Panc1 (cell line): ENCODE data around the gene LACTBL1. TPM values are rescaled to one million over a fixed set of nuclear protein-coding genes. Genes with fewer than 3 reads are reported as not detected.
"Not testable (repeated sequence)": the region's sequence is repeated elsewhere in the genome, so short reads cannot be mapped to it uniquely, and the experiment has no call there.

Experiments used
- ATAC-seq: fragments of 200-7000 bp; cut with Tn5 transposase; 2 replicates; pipeline ENCODE4 v1.9.1; 2020; ENCODE audit warnings: mild to moderate bottlenecking, moderate library complexity
- BruUV-seq: library from RNA; stranded (reverse); fragments of 400-500 nt; replicated peaks from 2 replicates; lab custom pipeline; 2021; lab: Mats Ljungman, UMichigan
- CTCF ChIA-PET: fragments of 300-600 bp; sonication (Branson Sonifier 250); formaldehyde crosslinking; loops from one replicate; lab custom pipeline; 2022; ENCODE audit warnings: antibody characterized with exemption; lab: Charles Lee
- POLR2A ChIA-PET: fragments of 300-600 bp; sonication (Branson Sonifier 250); formaldehyde crosslinking; loops from one replicate; lab custom pipeline; 2022; ENCODE audit warnings: antibody characterized with exemption; lab: Charles Lee
- DNase-seq: peaks from one replicate; pipeline ENCODE4 v3.0.0-alpha.2; 2010; ENCODE audit warnings: low read depth, low spot score
- H3K27ac ChIP-seq: 2 replicates; pipeline ENCODE4 v1.5.1; 2011; ENCODE audit warnings: mild to moderate bottlenecking, low read length, inconsistent platforms
- H3K27me3 ChIP-seq: fragments of 200-500 bp; sonication (Bioruptor generic); 2 replicates; pipeline ENCODE4 v1.6.0; 2014; ENCODE audit warnings: low read length, inconsistent platforms; ENCODE audit not compliant: control insufficient read depth, insufficient read depth
- H3K36me3 ChIP-seq: fragments of 200-500 bp; sonication (Bioruptor generic); 2 replicates; pipeline ENCODE4 v1.5.1; 2014; ENCODE audit warnings: inconsistent platforms, mild to moderate bottlenecking, low read length, moderate library complexity; ENCODE audit not compliant: control insufficient read depth, insufficient read depth
- H3K4me1 ChIP-seq: 2 replicates; pipeline ENCODE4 v1.5.1; 2011; ENCODE audit warnings: inconsistent platforms, mild to moderate bottlenecking, low read length, moderate library complexity; ENCODE audit not compliant: control insufficient read depth, insufficient read depth
- H3K4me3 ChIP-seq, 2 experiments: 2 replicates each; pipeline ENCODE4 v1.5.1; 2011 to 2012; ENCODE audit warnings: low read depth in 2 of 2, low read length in 2 of 2, mild to moderate bottlenecking in 2 of 2, inconsistent platforms in 1 of 2, moderate library complexity in 1 of 2
- H3K9me3 ChIP-seq: fragments of 200-500 bp; sonication (Bioruptor generic); 2 replicates; pipeline ENCODE4 v1.5.1; 2014; ENCODE audit warnings: low read depth, mild to moderate bottlenecking, inconsistent platforms, low read length, moderate library complexity; ENCODE audit not compliant: control insufficient read depth, insufficient read depth
- POLR2AphosphoS5 ChIP-seq: IDR thresholded peaks from 2 replicates; pipeline ENCODE4 v1.6.1; 2012; ENCODE audit warnings: mild to moderate bottlenecking, low read depth, low read length, moderate library complexity
- SIN3A ChIP-seq: IDR thresholded peaks from 2 replicates; pipeline ENCODE4 v1.6.1; 2012; ENCODE audit warnings: low read depth, mild to moderate bottlenecking, low read length, moderate library complexity, borderline replicate concordance; ENCODE audit not compliant: insufficient read depth
- TCF7L2 ChIP-seq: IDR thresholded peaks from 2 replicates; pipeline ENCODE4 v1.6.1; 2011; ENCODE audit warnings: mild to moderate bottlenecking, low read depth, low read length, inconsistent platforms
- in situ Hi-C: cut with HindIII; loops from 2 replicates; pipeline ENCODE4 v1.10.0; 2016; ENCODE audit warnings: low sequenced_read_pairs, low pct_unique_long_range_greater_than_20kb
- intact Hi-C: fragments of 100-400 bp; cut with micrococcal nuclease; formaldehyde crosslinking; loops from one replicate; pipeline ENCODE4 v1.10.0; 2022; ENCODE audit not compliant: unreplicated experiment
- total RNA-seq: library from RNA; stranded (reverse); gene quantifications from one replicate; pipeline ENCODE4 v1.2.1, GENCODE V29; 2021; ENCODE audit not compliant: unreplicated experiment
- TF ChIP-seq, protein P1 (sequence below), 2 experiments: IDR thresholded peaks; 2 replicates each; pipeline ENCODE4 v1.6.1; 2011 to 2012; ENCODE audit warnings: low read depth in 2 of 2, control low read depth in 1 of 2, low read length in 1 of 2, mild to moderate bottlenecking in 1 of 2, moderate library complexity in 1 of 2; ENCODE audit not compliant: insufficient read depth in 1 of 2
- TF ChIP-seq, protein P2 (sequence below): fragments of 450-650 bp; IDR thresholded peaks from 2 replicates; pipeline ENCODE4 v1.5.1; 2017; ENCODE audit warnings: mild to moderate bottlenecking

The LACTBL1 gene
- total RNA-seq, 1 experiment from 2014 or later, result not detected

DNA sequence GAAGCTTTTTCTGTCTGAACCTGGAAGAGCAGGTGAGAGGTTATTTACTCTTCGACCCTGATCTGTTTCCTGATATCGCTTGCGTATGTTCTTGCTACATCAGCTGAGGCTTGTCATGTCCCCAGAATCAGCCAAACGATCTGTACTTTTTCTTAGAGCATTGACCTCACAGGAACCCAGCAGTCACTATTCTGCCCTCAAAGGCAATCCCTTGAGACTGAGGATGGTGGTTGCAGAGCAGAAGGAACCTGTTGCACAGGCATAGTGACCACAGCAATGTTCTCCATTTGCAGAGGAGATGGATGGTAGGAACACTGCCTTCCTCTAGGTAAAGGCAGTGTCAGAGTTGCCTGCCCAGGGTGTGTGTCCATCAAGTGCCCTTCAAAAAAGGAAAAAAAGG, 11.3 kb upstream of the LACTBL1 start:
- H3K4me3 ChIP-seq, result no peak overlapping the region
- no peaks in the 10 kb centered on the region for H3K36me3 ChIP-seq
- POLR2A ChIA-PET, result no interaction called here
- CTCF ChIA-PET, result no interaction called here
- in situ Hi-C loops (no loop called here), intact Hi-C loops (no loop called here)
- DNase-seq (no peak), ATAC-seq (no peak)
- H3K27ac ChIP-seq, result no peak overlapping the region
- no peaks in the 10 kb centered on the region for H3K4me1 ChIP-seq
- no TSS peak for BruUV-seq
- no peaks in the 10 kb centered on the region for H3K9me3 ChIP-seq
- no peak for TF ChIP-seq TCF7L2
- TF ChIP-seq, protein P1, sequence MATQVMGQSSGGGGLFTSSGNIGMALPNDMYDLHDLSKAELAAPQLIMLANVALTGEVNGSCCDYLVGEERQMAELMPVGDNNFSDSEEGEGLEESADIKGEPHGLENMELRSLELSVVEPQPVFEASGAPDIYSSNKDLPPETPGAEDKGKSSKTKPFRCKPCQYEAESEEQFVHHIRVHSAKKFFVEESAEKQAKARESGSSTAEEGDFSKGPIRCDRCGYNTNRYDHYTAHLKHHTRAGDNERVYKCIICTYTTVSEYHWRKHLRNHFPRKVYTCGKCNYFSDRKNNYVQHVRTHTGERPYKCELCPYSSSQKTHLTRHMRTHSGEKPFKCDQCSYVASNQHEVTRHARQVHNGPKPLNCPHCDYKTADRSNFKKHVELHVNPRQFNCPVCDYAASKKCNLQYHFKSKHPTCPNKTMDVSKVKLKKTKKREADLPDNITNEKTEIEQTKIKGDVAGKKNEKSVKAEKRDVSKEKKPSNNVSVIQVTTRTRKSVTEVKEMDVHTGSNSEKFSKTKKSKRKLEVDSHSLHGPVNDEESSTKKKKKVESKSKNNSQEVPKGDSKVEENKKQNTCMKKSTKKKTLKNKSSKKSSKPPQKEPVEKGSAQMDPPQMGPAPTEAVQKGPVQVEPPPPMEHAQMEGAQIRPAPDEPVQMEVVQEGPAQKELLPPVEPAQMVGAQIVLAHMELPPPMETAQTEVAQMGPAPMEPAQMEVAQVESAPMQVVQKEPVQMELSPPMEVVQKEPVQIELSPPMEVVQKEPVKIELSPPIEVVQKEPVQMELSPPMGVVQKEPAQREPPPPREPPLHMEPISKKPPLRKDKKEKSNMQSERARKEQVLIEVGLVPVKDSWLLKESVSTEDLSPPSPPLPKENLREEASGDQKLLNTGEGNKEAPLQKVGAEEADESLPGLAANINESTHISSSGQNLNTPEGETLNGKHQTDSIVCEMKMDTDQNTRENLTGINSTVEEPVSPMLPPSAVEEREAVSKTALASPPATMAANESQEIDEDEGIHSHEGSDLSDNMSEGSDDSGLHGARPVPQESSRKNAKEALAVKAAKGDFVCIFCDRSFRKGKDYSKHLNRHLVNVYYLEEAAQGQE (IDR thresholded peaks at IDR 0.05; ENCODE audit: insufficient read depth in 1 of 2, low read depth in 2 of 2, low read length in 1 of 2), result no peak
- no peak for TF ChIP-seq POLR2AphosphoS5
- TF ChIP-seq, protein P2, sequence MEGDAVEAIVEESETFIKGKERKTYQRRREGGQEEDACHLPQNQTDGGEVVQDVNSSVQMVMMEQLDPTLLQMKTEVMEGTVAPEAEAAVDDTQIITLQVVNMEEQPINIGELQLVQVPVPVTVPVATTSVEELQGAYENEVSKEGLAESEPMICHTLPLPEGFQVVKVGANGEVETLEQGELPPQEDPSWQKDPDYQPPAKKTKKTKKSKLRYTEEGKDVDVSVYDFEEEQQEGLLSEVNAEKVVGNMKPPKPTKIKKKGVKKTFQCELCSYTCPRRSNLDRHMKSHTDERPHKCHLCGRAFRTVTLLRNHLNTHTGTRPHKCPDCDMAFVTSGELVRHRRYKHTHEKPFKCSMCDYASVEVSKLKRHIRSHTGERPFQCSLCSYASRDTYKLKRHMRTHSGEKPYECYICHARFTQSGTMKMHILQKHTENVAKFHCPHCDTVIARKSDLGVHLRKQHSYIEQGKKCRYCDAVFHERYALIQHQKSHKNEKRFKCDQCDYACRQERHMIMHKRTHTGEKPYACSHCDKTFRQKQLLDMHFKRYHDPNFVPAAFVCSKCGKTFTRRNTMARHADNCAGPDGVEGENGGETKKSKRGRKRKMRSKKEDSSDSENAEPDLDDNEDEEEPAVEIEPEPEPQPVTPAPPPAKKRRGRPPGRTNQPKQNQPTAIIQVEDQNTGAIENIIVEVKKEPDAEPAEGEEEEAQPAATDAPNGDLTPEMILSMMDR, result no peak
- TF ChIP-seq SIN3A, result no peak
- no peaks in the 10 kb centered on the region for H3K27me3 ChIP-seq

DNA sequence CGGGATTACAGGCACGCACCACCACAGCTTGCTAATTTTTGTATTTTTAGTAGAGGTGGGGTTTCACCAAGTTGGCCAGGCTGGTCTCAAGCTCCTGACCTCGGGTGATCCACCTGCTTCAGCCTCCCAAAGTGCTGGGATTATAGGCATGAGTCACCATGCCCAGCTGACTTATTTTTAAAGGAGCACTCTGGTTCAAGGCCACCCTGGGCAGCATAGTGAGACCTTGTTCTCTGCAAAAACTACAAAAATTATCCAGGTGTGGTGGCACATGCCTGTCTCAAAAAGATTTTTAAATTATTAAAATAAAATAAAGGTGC, 7.8 kb upstream of the LACTBL1 start:
- DNase-seq, H3K27me3 ChIP-seq, in situ Hi-C loops, intact Hi-C loops, H3K4me1 ChIP-seq, ATAC-seq, H3K9me3 ChIP-seq, POLR2A ChIA-PET, H3K36me3 ChIP-seq, BruUV-seq, H3K27ac ChIP-seq, H3K4me3 ChIP-seq: not testable (repeated sequence)
- CTCF ChIA-PET, result interaction anchor here (0.6 kb wide), 1 partner anchor 203 kb away, joined by 3 read pairs; no protein-coding TSS in a partner anchor

DNA sequence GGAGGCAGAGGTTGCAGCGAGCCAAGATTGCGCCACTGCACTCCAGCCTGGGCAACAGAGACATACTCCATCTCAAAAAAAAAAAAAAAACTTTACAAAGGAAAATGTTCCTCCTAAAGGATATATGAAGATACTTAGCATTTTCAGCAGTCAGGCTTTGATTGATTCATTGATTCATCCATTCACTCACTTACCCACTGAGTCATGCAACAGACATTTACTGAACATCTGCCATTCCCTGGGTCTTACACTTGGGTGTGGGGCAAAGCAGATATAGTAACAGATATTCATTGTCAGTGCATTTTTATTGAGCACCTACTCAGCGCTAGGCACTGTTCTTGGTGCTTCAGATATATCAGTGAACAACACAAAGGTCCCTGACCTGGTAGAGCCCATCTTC, 5.6 kb upstream of the LACTBL1 start:
- H3K4me3 ChIP-seq, result no peak overlapping the region
- intact Hi-C loops, result loop anchor here (5.0 to 10.0 kb wide), 2 partner anchors 104 to 297 kb away; no protein-coding TSS in a partner anchor
- no peak overlapping the region for H3K27ac ChIP-seq
- POLR2A ChIA-PET, result no interaction called here
- in situ Hi-C loops, result no loop called here
- TF ChIP-seq SIN3A, result no peak
- TF ChIP-seq, protein P1 (IDR thresholded peaks at IDR 0.05; ENCODE audit: insufficient read depth in 1 of 2, low read depth in 2 of 2, low read length in 1 of 2), result no peak
- TF ChIP-seq TCF7L2, result no peak
- no peak for TF ChIP-seq POLR2AphosphoS5
- TF ChIP-seq, protein P2, result no peak
- no peaks in the 10 kb centered on the region for H3K4me1 ChIP-seq
- H3K9me3 ChIP-seq, result no peaks in the 10 kb centered on the region
- no peaks in the 10 kb centered on the region for H3K36me3 ChIP-seq
- ATAC-seq (no peak), DNase-seq (no peak)
- BruUV-seq, result no TSS peak
- no peaks in the 10 kb centered on the region for H3K27me3 ChIP-seq
- CTCF ChIA-PET, result interaction anchor here (0.7 to 1.5 kb wide), 2 partner anchors 85 to 206 kb away, joined by 3 to 7 read pairs; no protein-coding TSS in a partner anchor
